Brain microvascular endothelial cell (primary cell): ENCODE measurements around the gene GIMAP8.

Experiments
- DNase-seq: peaks from one replicate; pipeline ENCODE4 v3.0.0-alpha.2; 2020
- H3K27ac ChIP-seq: fragments of 250-450 bp; sonication (Bioruptor Pico); 2 replicates; pipeline ENCODE4 v1.5.1; 2020; ENCODE audit warnings: mild to moderate bottlenecking, moderate library complexity
- H3K27me3 ChIP-seq: fragments of 250-450 bp; sonication (Bioruptor Pico); replicated peaks from 2 replicates; pipeline ENCODE4 v1.5.1; 2020; ENCODE audit warnings: mild to moderate bottlenecking
- H3K36me3 ChIP-seq: fragments of 250-450 bp; sonication (Bioruptor Pico); replicated peaks from 2 replicates; pipeline ENCODE4 v1.5.1; 2020; ENCODE audit warnings: mild to moderate bottlenecking
- H3K4me3 ChIP-seq: 2 replicates; pipeline ENCODE4 v1.5.1; 2011; ENCODE audit warnings: low read depth, mild to moderate bottlenecking, control low read depth, low read length, moderate library complexity
- CTCF ChIP-seq: IDR thresholded peaks from 2 replicates; pipeline ENCODE4 v1.5.1; 2011; ENCODE audit warnings: low read depth, mild to moderate bottlenecking, moderate library complexity, low read length, control low read depth, inconsistent platforms; ENCODE audit errors: missing control alignments
- in situ Hi-C: cut with HindIII; loops from 2 replicates; pipeline ENCODE4 v1.10.0; 2017; ENCODE audit warnings: low sequenced_read_pairs, low pct_ligation_motif_present

GIMAP8 gene

GRCh38 chr7:150410680-150411346, 39.6 kb upstream of the GIMAP8 start:
- in situ Hi-C loops: no loop called here
- Histone ChIP-seq H3K27ac (no peak overlapping the region), H3K36me3 (no peaks in the 10 kb centered on the region), H3K4me3 (no peak overlapping the region), H3K27me3 (no peaks in the 10 kb centered on the region)
- TF ChIP-seq CTCF: no peak
- DNase-seq: no peak

- TF ChIP-seq CTCF: no peak
- Histone ChIP-seq H3K27me3 (no peaks in the 10 kb centered on the region), H3K36me3 (no peaks in the 10 kb centered on the region), H3K4me3 (no peak overlapping the region), H3K27ac (no peak overlapping the region)
- in situ Hi-C loops: no loop called here
- no peak for DNase-seq
Measured at GRCh38 chr7:150411606-150412005, 38.8 kb upstream of the GIMAP8 start.

- no peak for DNase-seq
- no peak overlapping the region for H3K4me3 ChIP-seq
- H3K27ac ChIP-seq: no peak overlapping the region
- in situ Hi-C loops: no loop called here
- H3K27me3 ChIP-seq: no peaks in the 10 kb centered on the region
- no peaks in the 10 kb centered on the region for H3K36me3 ChIP-seq
- no peak for TF ChIP-seq CTCF
Measured at GRCh38 chr7:150412016-150412415, 38.4 kb upstream of the GIMAP8 start.

- Histone ChIP-seq H3K27ac (no peak overlapping the region), H3K36me3 (no peaks in the 10 kb centered on the region), H3K4me3 (no peak overlapping the region), H3K27me3 (no peaks in the 10 kb centered on the region)
- no peak for TF ChIP-seq CTCF
- in situ Hi-C loops: no loop called here
- DNase-seq: no peak
Measured at GRCh38 chr7:150412518-150413488, 37.6 kb upstream of the GIMAP8 start.

GRCh38 chr7:150413640-150414081, 36.8 kb upstream of the GIMAP8 start:
- in situ Hi-C loops: no loop called here
- H3K27ac ChIP-seq: no peak overlapping the region
- TF ChIP-seq CTCF: no peak
- no peak for DNase-seq
- no peaks in the 10 kb centered on the region for H3K36me3 ChIP-seq
- no peak overlapping the region for H3K4me3 ChIP-seq
- no peaks in the 10 kb centered on the region for H3K27me3 ChIP-seq
